Stimulated activated CD4-positive, alpha-beta T cell treated with anti-CD3 and anti-CD28 coated beads, Interleukin-15, amount 100 ng/mL, for 24 hours (primary cell): ENCODE data around the gene SCD.
A peak's percentile ranks its signal among the peaks of the same experiment; 100 is the strongest.
"Not testable (repeated sequence)": the region's sequence is repeated elsewhere in the genome, so short reads cannot be mapped to it uniquely, and the experiment has no call there.

Experiments used
- DNase-seq: peaks from one replicate; pipeline ENCODE4 v3.0.0-alpha.2; 2020

Gene SCD

DNA sequence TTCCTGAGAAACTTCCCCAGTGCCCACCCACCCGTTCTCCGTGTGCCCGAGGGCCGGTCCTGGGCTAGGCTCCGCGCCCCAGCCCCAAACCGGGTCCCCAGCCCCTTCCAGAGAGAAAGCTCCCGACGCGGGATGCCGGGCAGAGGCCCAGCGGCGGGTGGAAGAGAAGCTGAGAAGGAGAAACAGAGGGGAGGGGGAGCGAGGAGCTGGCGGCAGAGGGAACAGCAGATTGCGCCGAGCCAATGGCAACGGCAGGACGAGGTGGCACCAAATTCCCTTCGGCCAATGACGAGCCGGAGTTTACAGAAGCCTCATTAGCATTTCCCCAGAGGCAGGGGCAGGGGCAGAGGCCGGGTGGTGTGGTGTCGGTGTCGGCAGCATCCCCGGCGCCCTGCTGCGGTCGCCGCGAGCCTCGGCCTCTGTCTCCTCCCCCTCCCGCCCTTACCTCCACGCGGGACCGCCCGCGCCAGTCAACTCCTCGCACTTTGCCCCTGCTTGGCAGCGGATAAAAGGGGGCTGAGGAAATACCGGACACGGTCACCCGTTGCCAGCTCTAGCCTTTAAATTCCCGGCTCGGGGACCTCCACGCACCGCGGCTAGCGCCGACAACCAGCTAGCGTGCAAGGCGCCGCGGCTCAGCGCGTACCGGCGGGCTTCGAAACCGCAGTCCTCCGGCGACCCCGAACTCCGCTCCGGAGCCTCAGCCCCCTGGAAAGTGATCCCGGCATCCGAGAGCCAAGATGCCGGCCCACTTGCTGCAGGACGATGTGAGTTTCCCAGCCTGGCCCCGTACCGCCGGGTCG lies at the start of gene SCD:
Gene SCD (plus strand): TSS at position 469 of the 803 bp plus-strand sequence. CDS start 272 bp downstream, at position 741.
- DNase-seq = peak; percentile 92

DNA sequence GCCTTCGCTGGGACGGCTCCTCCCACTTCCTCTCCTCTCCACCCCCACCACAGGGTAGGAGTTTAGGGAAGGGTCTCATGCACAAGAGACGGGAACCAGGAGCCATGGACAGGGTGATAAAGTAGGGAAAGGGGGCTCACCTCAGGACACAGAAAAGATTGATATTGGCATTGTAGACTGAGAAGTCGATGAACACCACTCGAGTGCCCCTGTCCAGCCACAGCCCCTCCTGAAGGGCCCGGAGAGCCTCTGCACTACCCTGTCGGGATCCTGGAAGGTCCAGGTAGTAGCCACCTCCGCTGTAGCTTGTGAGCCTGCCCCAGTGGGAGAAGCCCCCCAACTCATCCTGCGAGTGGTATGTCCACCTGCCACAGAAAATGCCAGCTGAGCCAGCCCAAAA lies 49.8 kb upstream of the SCD start:
- no peak for DNase-seq

DNA sequence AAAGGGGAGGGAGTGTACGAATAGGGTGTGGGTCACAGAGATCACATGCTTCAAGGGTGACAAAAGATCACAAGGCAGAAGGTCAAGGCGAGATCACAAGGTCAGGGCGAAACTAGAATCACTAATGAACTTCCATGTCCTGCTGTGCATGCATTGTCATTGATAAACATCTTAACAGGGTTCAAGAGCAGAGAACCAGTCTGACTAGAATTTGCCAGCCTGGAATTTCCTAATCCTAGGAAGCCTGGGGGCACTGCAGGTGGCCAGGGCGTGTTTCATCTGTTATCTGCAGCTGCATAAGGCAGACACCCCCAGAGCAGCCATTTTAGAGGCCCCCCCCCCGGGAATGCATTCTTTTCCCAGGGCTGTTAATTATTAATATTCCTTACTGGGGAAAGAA lies 45.9 kb upstream of the SCD start:
- DNase-seq = not testable (repeated sequence)

DNA sequence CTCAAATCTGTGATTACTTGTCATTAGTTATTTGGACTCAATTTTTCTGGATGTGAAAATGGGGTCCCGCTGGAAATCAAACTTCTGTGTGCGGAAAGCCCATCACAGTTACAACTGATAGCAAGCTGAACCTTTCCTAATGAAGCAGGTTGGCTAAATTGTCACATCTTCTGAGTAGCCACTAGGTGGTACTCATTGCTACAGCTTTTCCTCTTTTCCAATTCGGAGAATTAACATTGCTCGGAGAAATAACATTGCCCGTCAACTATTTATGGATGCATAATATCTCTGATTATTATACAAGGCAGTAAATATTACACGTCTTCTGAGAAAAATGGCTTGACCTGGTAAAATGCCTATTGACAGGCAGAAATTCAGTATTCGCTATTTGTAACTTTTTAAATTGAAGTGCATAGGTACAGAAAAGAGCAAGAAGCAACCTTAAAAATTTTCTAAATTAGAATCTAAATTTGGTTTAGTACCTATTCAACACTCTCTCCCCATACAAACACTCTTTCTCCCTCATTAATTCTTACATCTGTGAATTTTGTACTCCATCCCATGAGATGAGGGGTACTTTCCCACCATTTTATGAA lies 43.2 kb upstream of the SCD start:
- no peak for DNase-seq

DNA sequence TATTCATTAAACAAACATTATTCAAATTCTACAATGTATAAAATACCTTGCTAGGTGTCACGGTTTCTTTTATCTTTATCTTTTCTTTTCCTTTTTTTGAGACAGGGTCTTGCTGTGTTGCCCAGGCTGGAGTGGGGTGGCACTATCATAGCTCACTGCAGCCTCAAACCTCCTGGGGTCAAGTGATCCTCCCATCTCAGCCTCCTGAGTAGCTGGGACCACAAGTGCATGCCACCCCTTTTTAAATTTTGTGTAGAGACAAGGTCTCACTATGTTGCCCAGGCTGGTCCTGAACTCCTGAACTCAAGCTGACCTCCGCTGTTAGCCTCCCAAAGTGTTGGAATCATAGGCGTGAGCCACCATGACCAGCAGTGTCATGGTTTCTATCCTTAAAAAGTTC lies 42.6 kb upstream of the SCD start:
- DNase-seq = no peak

DNA sequence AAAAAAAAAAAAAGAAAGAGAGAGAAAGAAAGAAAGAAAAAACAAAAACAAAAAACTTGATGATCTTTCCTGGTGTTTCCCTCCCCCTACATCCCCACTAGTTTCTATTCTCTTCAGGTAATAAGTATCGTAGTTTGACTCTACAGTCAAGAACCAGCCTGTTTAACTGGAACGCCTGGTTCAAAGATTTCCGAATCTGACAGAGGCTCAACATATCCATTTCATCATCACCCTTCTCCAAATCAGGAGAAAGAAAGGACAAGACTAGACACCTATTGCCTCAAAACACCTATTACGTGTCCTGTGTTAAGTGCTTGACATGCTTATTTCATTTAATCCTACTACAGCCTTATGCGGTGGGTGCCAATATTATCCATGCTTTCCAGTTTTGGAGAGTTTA lies 40.2 kb upstream of the SCD start:
- no peak for DNase-seq

DNA sequence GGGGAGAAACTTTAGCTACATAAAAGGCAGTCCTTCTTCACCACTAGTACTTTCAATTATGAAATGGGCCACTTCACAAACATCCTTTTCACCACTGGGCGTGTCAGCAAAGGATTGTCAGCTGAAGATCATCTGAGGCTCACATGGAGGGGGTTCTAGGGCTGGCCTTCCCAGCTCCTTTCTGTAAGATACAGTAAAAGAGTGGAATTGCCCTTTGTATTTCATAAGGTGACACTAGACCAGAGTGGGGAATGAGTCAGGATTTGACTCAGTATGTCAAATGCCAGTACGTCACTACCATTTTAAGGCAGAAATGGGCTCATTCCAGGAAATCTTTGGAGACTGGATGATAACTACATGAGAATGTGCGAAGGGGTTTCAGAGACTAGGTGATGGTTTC lies 39.3 kb upstream of the SCD start:
- DNase-seq = no peak

DNA sequence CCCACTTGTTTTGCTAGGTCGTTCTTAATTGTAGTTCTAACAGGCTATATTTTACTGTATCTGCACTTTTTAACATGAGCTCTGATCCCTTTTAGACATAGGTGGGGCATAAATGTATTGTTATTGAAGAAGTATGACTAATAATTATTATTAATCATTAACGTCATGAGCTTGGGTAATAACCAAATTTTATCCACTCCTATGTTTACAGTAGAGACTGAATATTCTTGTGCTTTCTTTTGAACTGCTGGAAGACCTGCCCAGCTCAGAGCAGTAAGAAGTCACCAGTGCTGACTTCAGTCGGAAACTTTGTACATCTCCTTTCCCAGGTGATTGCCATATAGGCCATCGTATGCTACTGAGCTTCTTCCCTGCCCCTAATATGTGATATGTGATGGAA lies 35.7 kb upstream of the SCD start:
- no peak for DNase-seq

DNA sequence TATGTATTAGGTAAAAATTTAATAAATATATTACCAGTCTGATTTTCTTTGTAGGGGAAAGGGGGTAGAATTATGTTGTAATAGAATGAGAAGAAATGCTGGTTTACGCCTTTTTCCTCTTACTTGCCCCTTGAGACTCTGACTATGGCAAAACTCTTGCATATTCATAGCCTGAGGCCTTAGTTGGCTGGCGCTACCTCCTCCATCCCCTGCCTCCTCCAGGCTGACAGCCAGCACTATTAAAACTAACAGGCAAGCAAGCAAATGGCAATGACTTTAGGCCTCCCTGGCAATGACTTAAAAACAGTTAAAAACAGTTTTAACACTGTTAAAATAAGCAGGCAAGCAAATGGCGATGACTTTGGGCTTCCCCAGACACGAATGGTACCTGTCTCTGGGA lies 31.4 kb upstream of the SCD start:
- DNase-seq = no peak

DNA sequence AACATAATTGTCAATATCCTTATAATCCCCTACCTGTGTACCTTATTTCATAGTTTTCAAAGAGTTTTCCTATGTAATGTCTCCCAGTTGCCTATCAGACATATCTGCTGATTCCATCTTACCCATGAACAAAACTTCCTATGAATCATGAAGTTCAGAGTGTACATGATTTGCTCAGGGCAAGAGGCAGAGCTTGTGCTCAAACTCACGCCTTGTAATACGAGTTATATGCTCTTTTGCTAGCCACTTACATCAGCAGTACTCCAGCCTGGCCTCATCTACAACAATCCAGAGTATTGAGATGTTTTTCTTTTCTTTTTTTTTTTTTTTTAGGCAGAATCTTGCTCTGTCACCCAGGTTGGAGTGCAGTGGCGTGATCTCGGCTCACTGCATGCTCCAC lies 28.8 kb upstream of the SCD start:
- no peak for DNase-seq

DNA sequence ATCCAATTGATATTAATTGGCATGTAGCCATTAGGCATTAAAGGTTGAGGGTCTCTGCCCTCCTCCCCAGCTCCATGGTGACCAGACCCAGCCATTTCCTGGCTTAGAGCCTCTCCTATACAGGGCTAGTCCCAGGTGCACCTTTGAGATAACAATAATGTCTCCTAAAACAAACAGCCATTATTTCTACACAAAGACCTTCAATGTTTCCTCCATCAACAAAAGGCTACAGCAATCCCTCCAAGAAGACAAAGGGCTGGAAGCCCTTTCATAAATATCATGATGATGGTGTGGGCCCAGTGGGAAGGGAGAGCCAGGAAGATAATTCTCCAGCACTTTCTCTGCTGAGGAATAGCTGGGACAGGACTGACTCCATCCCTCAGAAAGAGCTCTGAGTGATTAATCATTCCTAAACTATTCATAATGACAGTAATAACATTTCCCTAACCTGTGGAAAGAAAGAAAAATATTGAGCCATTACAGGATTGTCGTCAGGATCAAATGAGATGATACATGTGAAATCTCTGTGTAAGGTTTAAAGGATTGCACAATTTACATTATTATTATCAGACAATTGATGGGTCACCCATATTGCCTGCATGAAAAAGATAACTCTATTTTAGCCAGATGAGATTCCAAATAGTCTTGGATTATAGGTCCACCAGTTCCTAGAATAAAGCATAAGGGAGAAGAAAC lies 27.2 kb upstream of the SCD start:
- no peak for DNase-seq

DNA sequence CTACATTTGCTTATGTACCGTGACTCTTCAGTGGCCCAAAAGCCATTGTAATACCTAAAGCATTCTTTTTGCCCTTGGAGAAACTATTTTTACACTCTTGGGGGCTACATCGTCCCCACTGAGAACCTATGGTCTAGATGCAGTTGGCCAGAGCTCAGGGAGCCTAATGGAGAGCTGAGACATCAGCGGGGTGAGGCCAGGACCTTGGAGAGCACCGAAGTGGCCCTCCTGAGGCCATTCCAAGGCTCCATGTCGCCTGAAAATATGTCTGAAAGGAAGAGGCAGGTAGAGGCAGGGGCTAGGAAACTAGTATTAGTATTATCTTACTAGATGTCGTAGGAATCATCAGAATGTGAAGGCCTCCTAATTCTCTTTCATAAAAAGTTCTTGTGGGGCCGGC lies 21.9 kb upstream of the SCD start:
- DNase-seq = no peak

DNA sequence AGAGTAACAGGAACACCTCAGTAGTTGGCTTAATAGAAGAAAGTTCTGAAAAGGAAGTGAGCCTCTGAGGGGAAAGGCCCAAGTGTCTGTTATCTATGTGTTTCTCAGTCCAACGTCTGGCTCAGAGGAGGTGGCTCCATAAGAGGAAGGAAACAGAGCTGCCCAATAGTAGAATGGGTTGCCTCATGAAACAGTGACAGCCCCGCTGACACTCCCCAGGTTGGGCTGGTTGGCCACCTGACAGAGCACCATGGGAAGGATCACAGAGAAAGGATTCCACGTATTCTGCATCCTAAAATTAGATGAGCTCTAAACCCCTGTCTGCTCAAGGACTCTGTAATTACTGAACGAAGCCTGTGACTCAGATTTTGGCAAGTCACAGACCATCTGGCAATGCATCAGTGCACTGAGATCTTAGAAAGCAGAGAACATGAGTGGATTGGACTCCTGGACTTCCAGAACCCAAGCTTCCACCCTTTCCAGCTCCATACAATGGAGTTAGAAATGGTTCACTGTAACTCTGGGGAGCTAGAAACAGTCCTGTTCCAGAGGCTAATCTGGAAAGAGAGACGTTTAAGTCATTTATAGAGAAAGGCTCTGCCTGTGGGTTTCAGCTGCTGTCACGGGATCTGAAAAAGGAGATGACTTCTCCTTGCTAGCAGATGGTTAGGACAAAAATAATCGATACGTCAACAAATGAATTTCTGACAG lies 19.9 kb upstream of the SCD start:
- DNase-seq = peak; percentile 29

DNA sequence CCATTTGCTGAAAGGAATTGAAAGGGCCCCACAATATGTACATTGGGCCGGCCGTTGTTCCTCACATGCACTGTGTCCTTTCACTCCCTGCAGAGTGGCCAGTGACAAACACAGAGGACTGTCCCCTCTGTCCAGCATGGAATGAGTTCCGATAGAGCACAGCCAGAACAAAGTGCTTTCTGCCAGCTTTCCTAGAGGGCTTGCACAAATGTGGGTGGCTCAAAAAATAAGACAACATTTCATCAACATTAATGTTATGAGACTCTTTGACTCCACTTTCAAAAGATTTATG lies 19.4 kb upstream of the SCD start:
- DNase-seq = no peak

DNA sequence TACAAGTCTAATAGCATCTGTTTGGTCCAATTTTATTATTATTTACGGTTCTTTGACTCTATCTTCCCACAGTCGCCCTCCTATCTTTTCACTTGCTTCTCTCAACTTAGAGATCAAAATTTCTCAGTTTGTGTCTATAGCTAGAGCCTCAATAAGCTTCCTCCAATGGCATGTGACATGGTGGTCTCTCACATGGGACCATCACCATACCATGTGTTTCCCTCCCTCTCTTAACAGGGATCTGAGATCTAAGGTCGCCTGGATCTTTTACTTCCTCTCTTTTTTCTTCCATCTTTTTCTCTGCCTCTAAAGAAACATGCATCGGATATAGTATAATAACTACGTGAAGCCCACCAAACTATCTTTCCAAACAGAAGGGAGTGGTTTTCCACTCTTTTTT lies 18.8 kb upstream of the SCD start:
- DNase-seq = no peak

DNA sequence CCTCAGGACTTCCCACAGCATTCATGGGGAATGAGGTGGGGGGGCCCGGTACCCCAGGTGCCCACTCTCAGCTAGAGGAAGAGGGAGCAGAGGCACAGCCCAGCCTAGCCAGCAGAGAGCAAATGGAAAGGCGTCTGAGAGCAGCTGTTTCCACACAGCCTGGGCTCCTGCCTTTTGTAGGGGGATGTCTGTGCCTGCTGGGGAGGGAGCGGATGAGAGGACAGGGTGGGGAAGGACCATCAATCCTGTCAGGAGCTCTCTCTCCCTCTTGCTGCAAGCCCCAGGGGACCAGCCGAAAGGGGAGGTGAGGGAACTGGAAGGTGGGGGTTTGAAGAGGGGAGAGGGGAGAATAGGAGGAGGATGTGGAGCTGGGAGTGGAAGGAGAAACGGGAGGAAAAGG lies 17.0 kb upstream of the SCD start, which contains the start of gene PKD2L1:
Gene PKD2L1 (minus strand): TSS at position 150 of the 400 bp plus-strand sequence. CDS start 125 bp downstream, at position 25.
- no peak for DNase-seq

DNA sequence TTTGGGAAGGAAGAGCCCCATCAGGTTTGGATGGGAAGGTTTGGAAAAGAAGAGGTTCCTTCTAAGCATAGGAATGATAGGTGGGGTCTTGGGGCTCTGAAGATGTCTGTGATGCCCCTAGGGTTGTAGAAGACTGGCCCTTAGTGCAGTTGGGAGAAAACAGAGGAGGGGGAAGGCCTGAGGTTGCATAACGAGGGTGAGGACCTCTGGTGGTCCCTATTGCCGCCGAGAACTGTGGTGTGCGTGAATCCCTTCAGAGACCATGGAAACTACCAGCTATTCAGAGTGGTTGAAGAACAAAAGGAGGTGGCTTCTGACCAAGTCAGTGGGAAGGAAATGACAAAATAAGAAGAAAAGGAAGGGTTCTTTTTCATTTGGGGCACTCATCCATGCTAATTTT lies 13.9 kb upstream of the SCD start:
- no peak for DNase-seq

DNA sequence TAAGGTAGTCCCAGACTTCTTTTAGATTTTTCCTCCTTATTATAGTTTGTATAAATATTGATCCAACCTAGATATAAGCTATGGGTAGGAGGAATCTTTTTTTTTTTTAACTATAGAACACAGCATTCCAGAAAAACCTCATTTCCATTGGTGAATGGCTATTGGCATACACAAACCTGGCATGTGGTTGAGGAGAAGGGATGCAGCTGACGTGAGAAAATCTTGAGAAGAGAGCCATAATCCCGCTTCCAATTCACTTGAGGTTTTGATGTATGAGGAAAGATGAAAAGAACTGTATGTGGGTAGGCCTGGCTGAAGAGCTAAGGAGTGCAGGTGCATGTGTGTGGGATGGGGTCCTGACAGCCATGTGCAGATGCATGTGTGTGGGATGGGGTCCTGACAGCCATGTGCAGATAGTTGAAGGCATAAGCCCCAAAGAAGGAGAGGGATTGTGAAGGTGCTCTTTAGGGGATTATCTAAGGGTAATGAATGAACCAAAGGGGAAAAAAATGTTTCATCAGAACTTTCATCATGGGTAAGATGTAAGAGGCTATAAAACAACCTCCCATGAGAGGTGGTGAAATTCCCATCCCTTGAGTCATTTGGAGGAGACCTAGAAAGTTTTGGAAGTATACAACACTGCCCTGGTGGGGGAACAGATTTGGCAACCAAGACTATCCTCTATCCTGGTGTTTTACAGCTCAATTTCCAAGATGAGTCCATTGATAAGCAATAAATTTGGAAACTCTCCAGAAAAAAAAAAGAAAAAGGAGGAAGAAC lies 13.2 kb upstream of the SCD start:
- no peak for DNase-seq

DNA sequence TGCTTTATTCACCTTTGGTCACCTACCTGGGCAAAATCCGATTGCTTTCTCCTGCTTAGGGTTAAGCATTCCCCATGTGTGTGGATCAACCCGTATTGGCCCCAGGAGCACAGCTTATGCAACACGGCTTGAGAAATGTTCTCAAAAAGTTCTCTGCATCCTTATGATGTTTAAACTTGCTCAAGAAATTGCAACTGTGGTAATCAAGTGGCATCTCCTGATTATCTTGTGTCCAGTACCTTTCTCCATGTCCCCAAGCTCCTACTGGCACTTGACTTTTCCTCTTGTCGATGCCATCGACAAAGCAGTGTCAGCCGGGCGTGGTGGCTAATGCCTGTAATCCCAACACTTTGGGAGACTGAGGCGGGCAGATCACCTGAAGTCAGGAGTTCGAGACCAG lies 12.3 kb upstream of the SCD start:
- DNase-seq = no peak

DNA sequence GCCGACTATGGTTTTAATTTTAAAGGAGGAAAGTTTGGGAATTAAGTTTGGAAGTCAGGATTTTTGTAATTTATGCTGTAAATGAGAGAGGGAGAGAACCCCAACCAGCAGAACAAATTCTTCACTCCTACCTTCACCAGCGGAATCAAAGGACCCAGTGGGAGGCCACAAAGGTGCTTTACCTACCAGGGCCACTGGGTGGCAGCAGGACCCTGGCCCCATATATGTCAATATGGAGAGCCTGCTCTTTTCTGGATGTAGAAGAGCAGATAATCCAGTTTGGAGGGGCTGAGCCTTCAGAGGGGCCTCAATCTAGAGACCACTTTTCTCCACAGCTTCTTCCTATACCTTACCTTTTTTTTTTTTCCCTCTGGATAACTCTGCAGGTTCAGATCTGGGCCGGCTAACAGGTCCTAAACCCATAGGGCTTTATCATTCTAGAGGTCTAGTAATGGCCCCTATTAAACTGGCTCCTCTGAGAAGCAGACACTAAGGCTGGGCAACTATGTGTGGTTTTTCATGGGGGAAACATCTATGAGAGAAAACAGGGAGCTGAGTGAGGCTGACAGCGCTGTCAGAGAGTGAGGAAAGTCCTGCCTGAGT lies 8.5 kb upstream of the SCD start:
- DNase-seq = peak; percentile 84

DNA sequence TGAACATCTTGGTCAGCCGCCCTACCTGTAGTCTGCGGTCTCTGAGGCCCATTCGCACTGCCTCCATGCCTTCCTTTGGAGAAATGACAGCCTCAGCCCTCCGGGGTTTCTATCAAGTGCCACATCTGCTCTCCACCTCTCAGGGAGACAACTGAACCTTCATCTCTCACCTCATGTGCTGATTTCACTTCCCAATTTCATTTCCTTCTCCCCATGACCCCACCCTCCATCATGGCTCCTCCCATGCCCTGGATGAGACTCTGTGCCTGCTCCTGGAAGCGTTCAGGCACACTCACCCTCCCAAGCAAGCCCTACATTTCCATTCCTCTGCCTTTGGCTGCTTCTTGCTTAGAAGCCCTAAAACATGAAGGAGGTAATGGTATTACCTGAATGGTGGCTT lies 7.8 kb upstream of the SCD start:
- no peak for DNase-seq
